ENCODE measurements around the gene OXLD1. TPM values are rescaled to one million over a fixed set of nuclear protein-coding genes. Genes with fewer than 3 reads are reported as not detected.
"Not testable (repeated sequence)": the region's sequence is repeated elsewhere in the genome, so short reads cannot be mapped to it uniquely, and the experiment has no call there.

The OXLD1 gene
- total RNA-seq, 1 donor from 2014 or later, result 57.8 TPM

DNA sequence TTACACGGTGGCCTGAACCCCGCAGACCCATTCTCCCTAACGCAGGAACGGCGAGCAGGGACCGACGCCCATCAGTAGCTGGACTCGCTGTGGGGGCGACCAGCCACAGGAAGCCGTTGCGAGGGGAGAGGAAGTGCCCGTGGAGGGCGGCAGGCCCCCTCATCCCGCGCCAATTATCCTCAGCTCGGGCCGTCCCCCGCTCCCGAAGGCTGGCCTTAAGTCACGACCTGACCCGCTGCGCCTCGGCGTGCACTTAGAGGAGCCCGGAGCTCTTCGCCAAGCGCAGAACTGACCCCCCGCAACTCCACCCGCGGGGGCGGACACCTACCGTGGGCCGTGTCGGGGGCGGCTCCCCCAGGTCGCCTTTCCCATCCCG, 16.8 kb upstream of the OXLD1 start:
- peak overlapping the region; percentile 97 for H3K4me3 Mint-ChIP-seq
- H3K27me3 Mint-ChIP-seq, result peaks cover 2% of the 10 kb centered on the region
- peaks cover 41% of the 10 kb centered on the region for H3K36me3 Mint-ChIP-seq (ENCODE audit: low read depth)
- intact Hi-C loops (cut with micrococcal nuclease), result loop anchor here (1.0 to 2.0 kb wide), 2 partner anchors 17 to 28 kb away; partner anchors contain the start of genes CCDC137 and OXLD1
- peaks cover 22% of the 10 kb centered on the region for H3K4me1 Mint-ChIP-seq
- DNase-seq, result no peak
- no peaks in the 10 kb centered on the region for H3K9me3 Mint-ChIP-seq
- H3K27ac Mint-ChIP-seq, result peak overlapping the region; percentile 73

DNA sequence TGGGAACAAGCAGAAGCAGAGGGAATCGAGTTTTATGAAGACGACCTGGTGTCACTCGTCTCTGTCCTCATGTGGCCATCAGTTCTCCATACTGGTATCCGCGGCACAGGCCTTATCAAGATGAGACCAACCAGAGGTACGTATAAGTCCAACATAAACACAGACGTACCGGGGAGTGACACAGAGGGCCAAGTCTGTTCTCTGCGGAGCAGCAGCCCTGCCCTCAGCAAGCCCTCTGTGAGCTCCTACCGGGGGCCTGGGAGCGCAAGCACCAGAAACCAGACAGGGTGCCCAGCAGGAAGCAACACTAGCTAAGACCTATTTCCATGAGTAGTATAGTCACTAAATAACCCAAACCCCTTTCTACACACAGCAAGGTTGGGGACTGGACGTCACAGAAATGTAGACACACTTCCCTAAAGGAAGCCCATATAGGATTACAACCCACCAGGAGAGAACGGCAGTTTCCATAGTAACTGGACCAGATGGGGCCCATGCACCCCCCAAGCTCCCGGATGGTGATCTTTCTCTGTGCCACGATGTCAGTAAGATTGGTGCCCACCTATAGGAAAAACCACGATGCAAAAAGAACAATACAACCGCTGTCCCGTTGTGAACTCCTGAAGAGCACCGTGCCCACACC, 16.3 kb upstream of the OXLD1 start:
- DNase-seq, result no peak
- Mint-ChIP-seq H3K9me3 (no peaks in the 10 kb centered on the region), H3K4me3 (peak overlapping the region; percentile 97), H3K4me1 (peaks cover 22% of the 10 kb centered on the region), H3K27me3 (peaks cover 2% of the 10 kb centered on the region), H3K27ac (peak overlapping the region; percentile 73), H3K36me3 (ENCODE audit: low read depth) (peaks cover 40% of the 10 kb centered on the region)
- intact Hi-C loops (cut with micrococcal nuclease), result loop anchor here (1.0 to 2.0 kb wide), 2 partner anchors 16 to 28 kb away; partner anchors contain the start of genes CCDC137 and OXLD1

DNA sequence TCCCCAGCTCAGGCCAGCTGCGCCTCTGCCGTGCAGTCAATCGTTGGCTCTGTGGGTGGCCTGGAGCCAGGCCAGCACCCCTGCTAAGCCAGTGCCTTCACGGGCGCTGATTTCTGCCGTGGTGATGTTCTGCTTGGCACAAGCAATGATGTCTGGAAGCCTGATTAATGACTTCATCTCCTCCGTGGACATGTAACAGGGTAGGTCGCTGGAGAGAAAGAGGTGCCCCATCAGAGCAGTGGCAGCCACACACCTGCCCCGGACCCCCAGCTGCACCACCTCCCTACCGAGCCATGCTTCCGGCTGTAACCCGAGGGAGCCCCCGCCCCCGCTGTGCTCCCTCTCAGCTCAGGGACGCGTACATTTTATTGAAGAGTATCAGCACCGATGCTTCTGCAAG, 15.3 kb upstream of the OXLD1 start:
- no peaks in the 10 kb centered on the region for H3K9me3 Mint-ChIP-seq
- intact Hi-C loops (cut with micrococcal nuclease), result loop anchor here (2.0 kb wide), 1 partner anchor 29 kb away; no protein-coding TSS in a partner anchor
- DNase-seq, result no peak
- H3K4me1 Mint-ChIP-seq, result peaks cover 22% of the 10 kb centered on the region
- peaks cover 31% of the 10 kb centered on the region for H3K36me3 Mint-ChIP-seq (ENCODE audit: low read depth)
- H3K27ac Mint-ChIP-seq, result no peak overlapping the region
- H3K27me3 Mint-ChIP-seq, result peaks cover 2% of the 10 kb centered on the region
- H3K4me3 Mint-ChIP-seq, result no peak overlapping the region

DNA sequence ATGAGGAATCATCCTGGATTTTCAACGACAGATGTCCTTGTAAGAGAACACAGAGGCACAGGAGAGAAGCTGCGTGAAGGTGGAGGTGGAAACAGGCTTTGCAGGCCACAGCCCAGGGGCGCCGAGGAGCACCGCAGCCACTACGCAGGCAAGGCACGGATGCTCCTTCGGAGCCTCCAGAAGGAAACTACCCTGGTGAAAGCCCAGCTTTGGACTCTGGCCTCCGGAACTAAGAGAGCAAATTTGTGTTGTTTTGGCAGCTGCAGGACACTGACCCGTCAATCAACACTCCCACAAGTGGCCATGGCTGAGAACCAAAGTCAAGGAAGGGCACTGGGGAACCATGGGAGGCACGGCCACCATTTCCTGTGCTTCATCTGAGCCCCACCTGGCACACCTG, 13.7 kb upstream of the OXLD1 start:
- DNase-seq, result no peak
- no peak overlapping the region for H3K4me3 Mint-ChIP-seq
- H3K36me3 Mint-ChIP-seq (ENCODE audit: low read depth), result peaks cover 20% of the 10 kb centered on the region
- H3K27ac Mint-ChIP-seq, result no peak overlapping the region
- H3K9me3 Mint-ChIP-seq, result no peaks in the 10 kb centered on the region
- H3K27me3 Mint-ChIP-seq, result peaks cover 2% of the 10 kb centered on the region
- peaks cover 14% of the 10 kb centered on the region for H3K4me1 Mint-ChIP-seq
- intact Hi-C loops (cut with micrococcal nuclease), result no loop called here

DNA sequence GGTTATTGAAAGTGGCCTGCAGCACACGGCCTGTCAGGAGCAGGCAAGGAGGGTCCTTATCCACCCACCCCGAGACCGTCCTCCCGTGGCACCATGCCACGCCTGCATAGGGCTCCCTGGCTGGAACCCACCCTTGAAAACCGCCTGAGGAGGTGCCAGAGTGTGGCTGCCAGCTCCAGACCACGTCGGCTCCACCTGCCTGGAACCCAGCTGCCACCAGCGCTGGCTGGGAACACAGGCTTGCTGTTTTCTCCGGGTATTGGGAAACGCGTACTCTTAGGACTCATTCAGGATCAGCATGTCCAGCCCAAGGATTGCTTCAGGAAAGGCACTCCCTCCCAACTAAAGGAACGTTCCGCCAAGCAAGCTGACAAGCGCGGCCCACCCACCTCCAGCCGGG, 10.5 kb upstream of the OXLD1 start:
- H3K27ac Mint-ChIP-seq, result no peak overlapping the region
- intact Hi-C loops (cut with micrococcal nuclease), result no loop called here
- DNase-seq, result no peak
- H3K9me3 Mint-ChIP-seq, result no peaks in the 10 kb centered on the region
- peaks cover 22% of the 10 kb centered on the region for H3K36me3 Mint-ChIP-seq (ENCODE audit: low read depth)
- no peaks in the 10 kb centered on the region for H3K27me3 Mint-ChIP-seq
- no peaks in the 10 kb centered on the region for H3K4me1 Mint-ChIP-seq
- H3K4me3 Mint-ChIP-seq, result no peak overlapping the region

DNA sequence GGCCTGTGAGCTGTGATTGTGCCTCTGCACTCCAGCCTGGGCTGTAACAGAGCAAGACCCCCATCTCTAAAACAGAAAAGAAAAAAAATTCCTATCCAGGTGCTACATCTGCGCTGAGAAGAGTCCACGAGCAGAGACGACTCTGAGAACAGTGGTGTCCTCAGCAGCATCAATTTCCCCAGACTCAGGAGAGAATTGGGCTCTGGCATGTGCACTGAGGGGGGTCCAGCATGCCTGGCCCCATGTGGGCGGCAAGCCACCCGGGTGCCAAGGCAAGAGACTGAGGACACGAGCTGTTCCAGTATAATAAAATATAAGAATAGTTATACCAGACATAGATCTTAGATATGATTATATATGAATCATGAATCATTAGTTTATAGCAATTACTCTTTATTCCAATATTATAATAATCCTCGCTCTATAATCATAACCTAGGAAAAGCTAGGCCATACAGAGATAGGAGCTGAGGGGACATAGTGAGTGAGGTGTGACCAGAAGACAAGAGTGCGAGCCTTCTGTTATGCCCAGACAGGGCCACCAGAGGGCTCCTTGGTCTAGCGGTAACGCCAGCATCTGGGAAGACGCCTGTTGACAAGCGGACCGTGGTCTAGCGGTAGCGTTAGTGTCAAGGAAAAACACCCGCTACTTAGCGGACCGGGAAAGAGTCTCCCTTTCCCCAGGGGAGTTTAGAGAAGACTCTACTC, 9.3 kb upstream of the OXLD1 start:
- DNase-seq, result peak; percentile 78
- H3K27ac Mint-ChIP-seq; H3K4me1 Mint-ChIP-seq; H3K27me3 Mint-ChIP-seq; H3K4me3 Mint-ChIP-seq; intact Hi-C loops (cut with micrococcal nuclease); H3K9me3 Mint-ChIP-seq: not testable (repeated sequence)
- H3K36me3 Mint-ChIP-seq (ENCODE audit: low read depth), result peaks cover 20% of the 10 kb centered on the region

DNA sequence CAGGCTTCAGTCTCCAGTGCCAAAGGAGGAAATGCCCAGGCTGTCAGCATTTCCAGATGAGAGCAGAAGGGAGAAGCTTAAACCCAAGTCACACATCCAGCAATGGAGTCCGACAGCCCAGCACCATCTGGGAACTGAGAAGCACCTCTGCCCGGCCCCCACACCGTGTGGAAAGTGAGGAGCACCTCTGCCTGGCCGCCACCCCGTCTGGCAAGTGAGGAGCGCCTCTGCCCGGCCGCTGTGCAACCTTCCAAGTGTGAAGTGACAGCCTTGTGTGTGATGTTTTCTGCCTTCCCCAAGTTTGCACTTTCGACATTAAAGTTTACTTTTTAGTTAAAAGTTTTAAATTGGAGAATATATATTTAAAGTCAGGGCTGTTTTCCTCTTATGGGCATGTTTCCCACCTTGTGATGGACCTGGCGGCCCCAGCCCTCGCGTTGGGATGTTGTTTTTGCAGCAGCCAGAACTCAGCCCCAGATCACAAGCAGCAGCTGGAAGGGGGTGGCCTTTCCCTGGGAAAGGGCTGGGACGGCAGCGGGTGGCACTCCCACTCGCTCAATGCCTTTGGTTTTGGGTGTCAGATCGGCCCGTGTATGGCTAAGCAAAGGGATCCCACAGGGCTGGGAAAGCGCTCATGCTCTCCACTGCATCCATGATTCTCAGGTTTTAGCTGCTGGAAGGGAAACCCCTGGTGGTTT, 7.3 kb upstream of the OXLD1 start:
- no peak for DNase-seq
- Mint-ChIP-seq H3K4me3 (no peak overlapping the region), H3K9me3 (no peaks in the 10 kb centered on the region), H3K36me3 (ENCODE audit: low read depth) (peaks cover 29% of the 10 kb centered on the region), H3K27ac (no peak overlapping the region), H3K27me3 (no peaks in the 10 kb centered on the region), H3K4me1 (peaks cover 3% of the 10 kb centered on the region)
- intact Hi-C loops (cut with micrococcal nuclease), result no loop called here

DNA sequence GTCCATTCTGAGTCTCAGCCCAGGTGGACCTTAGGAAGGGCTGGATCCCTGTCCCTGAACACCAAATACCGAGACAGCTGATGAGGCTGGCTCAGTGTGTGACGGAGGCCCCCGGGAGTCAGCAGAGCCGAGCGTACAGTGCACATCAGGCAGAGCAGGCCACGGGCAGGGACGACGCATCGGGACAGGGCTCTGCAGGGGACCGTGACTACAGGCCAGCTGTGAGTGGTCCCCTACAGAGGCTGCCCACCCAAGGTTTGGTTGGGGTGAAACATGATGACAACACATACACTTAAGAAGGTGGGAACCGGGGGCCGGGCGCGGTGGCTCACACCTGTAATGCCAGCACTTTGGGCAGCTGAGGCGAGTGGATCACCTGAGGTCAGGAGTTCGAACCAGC, 6.5 kb upstream of the OXLD1 start:
- H3K4me1 Mint-ChIP-seq, result peaks cover 8% of the 10 kb centered on the region
- H3K36me3 Mint-ChIP-seq (ENCODE audit: low read depth), result peaks cover 35% of the 10 kb centered on the region
- intact Hi-C loops (cut with micrococcal nuclease), result no loop called here
- no peaks in the 10 kb centered on the region for H3K9me3 Mint-ChIP-seq
- no peak overlapping the region for H3K4me3 Mint-ChIP-seq
- no peak for DNase-seq
- no peak overlapping the region for H3K27ac Mint-ChIP-seq
- H3K27me3 Mint-ChIP-seq, result no peaks in the 10 kb centered on the region

DNA sequence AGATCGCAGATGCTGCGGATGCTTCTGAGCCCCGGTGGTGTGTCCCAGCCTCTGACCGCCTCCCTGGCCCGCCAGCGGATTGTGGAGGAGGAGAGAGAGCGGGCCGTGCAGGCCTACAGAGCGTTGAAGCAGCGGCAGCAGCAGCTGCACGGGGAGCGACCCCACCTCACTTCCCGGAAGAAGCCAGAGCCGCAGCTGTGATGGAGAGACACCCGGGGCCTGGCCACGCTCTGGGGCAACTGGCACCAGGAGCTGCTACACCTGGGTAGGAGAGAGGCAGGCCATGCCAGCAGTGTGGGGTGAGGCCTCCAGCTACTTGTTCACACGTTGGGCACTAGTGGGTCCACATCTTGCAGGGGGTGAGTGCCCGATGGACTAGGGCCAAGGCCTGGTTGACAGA, 6.1 kb upstream of the OXLD1 start:
- peaks cover 40% of the 10 kb centered on the region for H3K36me3 Mint-ChIP-seq (ENCODE audit: low read depth)
- H3K4me3 Mint-ChIP-seq, result no peak overlapping the region
- H3K27ac Mint-ChIP-seq, result peak overlapping the region; percentile 58
- H3K9me3 Mint-ChIP-seq, result no peaks in the 10 kb centered on the region
- intact Hi-C loops (cut with micrococcal nuclease), result no loop called here
- peaks cover 13% of the 10 kb centered on the region for H3K4me1 Mint-ChIP-seq
- no peaks in the 10 kb centered on the region for H3K27me3 Mint-ChIP-seq
- no peak for DNase-seq

DNA sequence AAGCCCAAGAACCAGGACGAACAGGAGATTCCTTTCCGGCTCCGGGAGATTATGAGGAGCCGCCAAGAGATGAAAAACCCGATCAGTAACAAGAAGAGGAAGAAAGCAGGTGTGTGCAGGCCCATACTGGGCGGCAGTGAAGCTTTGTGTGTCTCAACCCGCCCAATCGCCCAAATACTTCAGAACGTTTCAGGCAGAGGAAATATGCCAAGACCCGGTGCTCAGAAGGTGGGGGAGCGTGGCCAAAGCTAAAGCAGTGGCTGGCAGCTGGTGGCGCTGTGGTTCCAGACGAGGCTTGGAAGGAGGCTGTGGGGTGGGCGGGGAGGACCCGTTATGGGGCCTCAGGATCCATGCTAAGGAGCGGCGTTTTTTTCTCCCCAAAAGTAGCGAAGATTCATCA, 1.3 kb upstream of the OXLD1 start:
- Mint-ChIP-seq H3K9me3 (no peaks in the 10 kb centered on the region), H3K27ac (peak overlapping the region; percentile 69), H3K27me3 (no peaks in the 10 kb centered on the region), H3K4me3 (peak overlapping the region; percentile 93), H3K4me1 (peaks cover 30% of the 10 kb centered on the region), H3K36me3 (ENCODE audit: low read depth) (peaks cover 53% of the 10 kb centered on the region)
- no peak for DNase-seq
- intact Hi-C loops (cut with micrococcal nuclease), result no loop called here

DNA sequence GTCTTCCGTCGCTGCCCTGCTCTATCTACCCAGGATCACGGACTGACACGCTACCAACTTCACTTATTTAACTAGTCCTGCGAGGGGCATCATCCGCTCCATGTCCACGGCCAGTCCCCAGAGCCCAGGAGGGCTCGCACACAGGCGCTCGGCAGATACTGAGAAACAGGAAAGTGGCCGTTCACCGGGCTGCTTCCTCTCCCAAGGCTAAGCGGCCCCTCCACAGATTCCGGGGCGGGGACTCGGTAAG, 388 bp downstream of the OXLD1 start:
- Mint-ChIP-seq H3K27me3 (no peaks in the 10 kb centered on the region), H3K4me3 (peak overlapping the region; percentile 93), H3K4me1 (peaks cover 33% of the 10 kb centered on the region), H3K36me3 (ENCODE audit: low read depth) (peaks cover 45% of the 10 kb centered on the region), H3K27ac (peak overlapping the region; percentile 97), H3K9me3 (no peaks in the 10 kb centered on the region)
- intact Hi-C loops (cut with micrococcal nuclease), result loop anchor here (1.0 kb wide), 2 partner anchors 17 to 29 kb away; partner anchors contain the start of genes ARL16, NPLOC4 and TSPAN10
- no peak for DNase-seq

DNA sequence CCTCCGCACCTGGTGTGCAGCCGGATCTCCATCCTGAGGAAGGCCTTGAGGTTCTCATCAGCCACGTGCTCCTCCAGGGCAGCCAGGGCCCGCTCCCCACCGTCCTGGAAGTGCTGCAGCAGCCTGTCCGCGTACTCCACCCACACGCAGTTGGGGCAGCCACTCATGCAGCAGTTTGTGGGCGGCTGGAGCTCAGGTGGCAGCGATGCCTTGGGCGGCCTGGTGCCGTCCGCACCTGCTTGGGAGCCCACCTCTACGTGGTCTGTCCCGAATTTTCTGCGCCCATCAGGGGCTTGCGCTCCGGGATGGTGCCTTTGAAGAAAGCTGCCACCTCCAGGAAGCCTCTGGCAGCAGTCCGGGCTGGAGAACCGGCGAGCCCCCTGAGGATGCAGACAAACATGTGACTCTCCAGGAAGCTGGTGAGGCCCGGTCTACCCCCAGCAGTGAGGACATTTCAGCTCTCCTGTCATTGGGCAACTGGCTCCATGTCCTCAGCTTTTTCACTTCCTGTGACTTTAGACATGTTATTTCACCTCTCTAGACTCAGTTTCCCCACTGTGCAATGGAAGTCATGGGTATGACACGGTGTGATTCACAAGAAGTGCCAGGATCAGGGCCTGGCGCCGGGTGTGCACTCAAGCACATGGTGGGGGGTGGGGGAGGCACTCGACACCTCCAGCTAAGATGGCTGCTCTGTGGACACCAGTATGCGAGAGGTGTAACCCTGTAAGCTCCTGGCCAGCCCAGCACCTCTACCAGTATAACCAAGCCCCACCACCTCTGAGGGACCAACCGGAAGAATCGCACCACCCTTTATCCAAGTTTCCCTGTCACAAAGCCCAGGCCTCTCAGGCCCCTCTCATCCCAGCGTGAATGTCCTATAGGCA, 957 bp downstream of the OXLD1 start:
- Mint-ChIP-seq H3K4me1 (peaks cover 33% of the 10 kb centered on the region), H3K27ac (peak overlapping the region; percentile 97), H3K36me3 (ENCODE audit: low read depth) (peaks cover 44% of the 10 kb centered on the region), H3K9me3 (no peaks in the 10 kb centered on the region), H3K4me3 (peak overlapping the region; percentile 93), H3K27me3 (no peaks in the 10 kb centered on the region)
- peak; percentile 79 for DNase-seq
- intact Hi-C loops (cut with micrococcal nuclease), result loop anchor here (1.0 kb wide), 2 partner anchors 18 to 28 kb away; partner anchors contain the start of genes ARL16, NPLOC4 and TSPAN10

DNA sequence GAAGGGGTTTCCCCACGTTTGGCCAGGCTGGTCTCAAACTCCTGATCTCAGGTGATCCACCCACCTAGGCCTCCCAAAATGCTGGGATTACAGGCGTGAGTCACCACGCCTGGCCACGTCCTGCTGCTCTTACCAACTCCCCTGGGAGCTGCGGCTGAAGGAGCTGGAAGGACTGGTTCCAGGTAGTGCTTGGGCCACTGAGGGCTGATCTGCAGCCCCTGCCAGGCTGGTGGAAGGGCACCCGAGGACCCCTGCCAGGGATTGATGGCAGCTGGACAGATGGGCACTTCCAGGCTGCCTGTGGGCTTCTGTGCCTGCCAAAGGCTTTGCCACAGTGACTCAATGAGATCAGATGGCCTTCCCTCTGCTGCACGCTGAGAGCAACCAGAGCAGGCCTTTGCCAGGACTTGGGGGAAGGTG, 2.3 kb downstream of the OXLD1 start:
- Mint-ChIP-seq H3K27me3 (no peaks in the 10 kb centered on the region), H3K4me1 (peaks cover 30% of the 10 kb centered on the region), H3K27ac (peak overlapping the region; percentile 71), H3K4me3 (peak overlapping the region; percentile 51), H3K36me3 (ENCODE audit: low read depth) (peaks cover 32% of the 10 kb centered on the region), H3K9me3 (no peaks in the 10 kb centered on the region)
- intact Hi-C loops (cut with micrococcal nuclease), result no loop called here
- DNase-seq, result no peak

Measured in activated CD4-positive, alpha-beta T cell treated with anti-CD3 and anti-CD28 coated beads, Interleukin-2, amount 10 ng/mL, durations not matched to agents 24 days and 14 days (primary cell).